Calu3 (cell line): ENCODE results near the gene ADGRD1. TPM values are rescaled to one million over a fixed set of nuclear protein-coding genes. Genes with fewer than 3 reads are reported as not detected.

ENCODE experiments used
- BruUV-seq: library from RNA; stranded (reverse); fragments of 400-500 nt; replicated peaks from 2 replicates; lab custom pipeline; 2021; lab: Mats Ljungman, UMichigan
- CTCF ChIA-PET: fragments of 300-600 bp; sonication (Branson Sonifier 250); formaldehyde crosslinking; loops from one replicate; lab custom pipeline; 2022; ENCODE audit warnings: antibody characterized with exemption; lab: Charles Lee
- DNase-seq: peaks from one replicate; pipeline ENCODE4 v3.0.0; 2022
- H3K27ac Mint-ChIP-seq: one replicate; pipeline ENCODE4 v1.8.0; 2022; ENCODE audit warnings: mixed read lengths; ENCODE audit not compliant: unreplicated experiment
- H3K27me3 Mint-ChIP-seq: one replicate; pipeline ENCODE4 v1.8.0; 2022; ENCODE audit warnings: mixed read lengths; ENCODE audit not compliant: unreplicated experiment
- H3K36me3 Mint-ChIP-seq: one replicate; pipeline ENCODE4 v1.8.0; 2022; ENCODE audit warnings: mild to moderate bottlenecking, moderate library complexity, mixed read lengths; ENCODE audit not compliant: insufficient read depth, unreplicated experiment
- H3K4me1 Mint-ChIP-seq: one replicate; pipeline ENCODE4 v1.8.0; 2022; ENCODE audit warnings: mild to moderate bottlenecking, low read depth, mixed read lengths; ENCODE audit not compliant: unreplicated experiment
- H3K4me3 Mint-ChIP-seq: one replicate; pipeline ENCODE4 v1.8.0; 2022; ENCODE audit warnings: mild to moderate bottlenecking, low read depth, moderate library complexity, mixed read lengths; ENCODE audit not compliant: unreplicated experiment
- H3K9me3 Mint-ChIP-seq: one replicate; pipeline ENCODE4 v1.8.0; 2022; ENCODE audit warnings: low read depth, mixed read lengths; ENCODE audit not compliant: unreplicated experiment
- CTCF ChIP-seq: fragments of 200-600 bp; IDR thresholded peaks from one replicate; pipeline ENCODE4 v1.8.0; 2022; ENCODE audit warnings: antibody characterized with exemption; ENCODE audit not compliant: unreplicated experiment
- intact Hi-C: fragments of 100-400 bp; cut with micrococcal nuclease; formaldehyde crosslinking; loops from one replicate; pipeline ENCODE4 v1.10.0; 2022; ENCODE audit not compliant: unreplicated experiment
- total RNA-seq: library from RNA; stranded (reverse); gene quantifications from 2 replicates; pipeline ENCODE4 v1.2.3, GENCODE V29; 2022

Gene ADGRD1
- total RNA-seq, 1 experiment from 2014 or later: not detected

GRCh38 chr12:131049002-131049401 is 95.3 kb downstream of the ADGRD1 start:
- Mint-ChIP-seq H3K36me3 (no peaks in the 10 kb centered on the region), H3K27me3 (peaks cover 49% of the 10 kb centered on the region), H3K9me3 (peaks cover 5% of the 10 kb centered on the region), H3K27ac (no peak overlapping the region), H3K4me1 (no peaks in the 10 kb centered on the region), H3K4me3 (no peak overlapping the region)
- no TSS peak for BruUV-seq
- TF ChIP-seq CTCF: no peak
- intact Hi-C loops: no loop called here
- CTCF ChIA-PET: no interaction called here
- DNase-seq: no peak

DNA sequence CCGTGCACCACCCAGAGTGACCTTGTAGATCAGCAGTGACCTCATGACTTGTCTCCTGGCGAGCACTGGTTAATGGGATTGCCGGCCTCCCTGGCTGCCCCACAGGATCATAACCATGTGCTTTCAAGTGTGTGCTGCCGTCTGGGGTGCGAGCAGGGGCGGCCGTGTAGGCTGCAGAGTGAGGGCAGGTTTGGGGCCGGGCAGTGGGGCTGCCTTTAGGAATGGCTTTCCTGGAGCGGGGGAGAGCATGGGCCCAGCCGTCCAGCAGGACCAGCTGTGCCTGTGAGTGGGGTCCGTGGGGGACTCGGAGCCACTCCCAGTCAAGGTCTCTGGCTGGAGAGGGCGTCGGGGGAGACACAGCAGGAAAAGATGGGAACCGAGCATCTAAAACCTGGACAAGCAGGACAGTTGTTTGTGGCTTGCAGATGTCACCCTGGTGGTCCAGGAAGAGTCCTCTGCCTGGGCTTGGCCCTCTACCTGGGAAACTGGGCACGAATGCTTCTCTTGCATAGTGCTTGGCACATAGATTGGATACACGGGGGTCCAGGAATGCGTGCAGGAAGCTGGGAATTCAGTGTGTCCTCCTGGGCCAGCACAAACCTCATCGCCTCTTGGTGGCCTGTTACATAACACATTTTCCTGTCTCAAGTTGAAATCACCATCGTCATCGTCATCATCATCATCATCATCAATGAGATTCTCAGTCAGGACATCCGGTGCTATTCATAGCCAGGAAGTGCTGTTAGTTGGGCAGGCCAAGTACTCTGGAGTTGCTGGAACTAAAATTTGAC is 96.0 kb downstream of the ADGRD1 start:
- DNase-seq: no peak
- Mint-ChIP-seq H3K4me3 (no peak overlapping the region), H3K4me1 (no peaks in the 10 kb centered on the region), H3K9me3 (peaks cover 5% of the 10 kb centered on the region), H3K36me3 (no peaks in the 10 kb centered on the region), H3K27me3 (peaks cover 56% of the 10 kb centered on the region), H3K27ac (no peak overlapping the region)
- BruUV-seq: no TSS peak
- CTCF ChIA-PET: no interaction called here
- intact Hi-C loops: no loop called here
- TF ChIP-seq CTCF: no peak

DNA sequence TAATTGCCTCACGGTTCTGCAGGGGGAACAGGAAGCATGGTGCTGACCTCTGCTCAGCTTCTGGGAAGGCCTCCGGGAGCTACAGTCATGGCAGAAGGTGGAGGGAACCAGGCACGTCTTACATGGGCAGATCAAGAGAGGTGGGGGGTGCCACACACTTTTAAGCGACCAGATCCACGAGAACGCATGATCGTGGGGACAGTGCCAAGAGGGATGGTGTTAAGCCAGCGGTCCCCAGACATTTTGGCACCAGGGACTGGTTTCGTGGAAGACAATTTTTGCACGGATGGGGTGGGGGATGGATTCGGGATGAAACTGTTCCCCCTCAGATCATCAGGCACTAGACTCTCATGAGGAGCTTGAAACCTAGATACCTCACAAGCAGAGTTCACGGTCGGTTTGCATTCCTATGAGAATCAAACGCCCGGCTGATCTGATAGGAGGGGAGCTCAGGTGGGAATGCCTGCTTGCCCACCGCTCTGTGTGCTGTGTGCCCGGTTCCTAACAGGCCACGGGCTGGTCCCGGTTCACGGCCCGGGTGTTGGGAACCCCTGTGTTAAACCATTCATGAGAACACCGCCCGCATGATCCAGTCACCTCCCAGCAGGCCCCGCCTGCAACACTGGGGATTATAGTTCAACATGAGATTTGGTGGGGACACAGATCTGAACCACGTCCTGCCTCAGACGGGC is 96.9 kb downstream of the ADGRD1 start:
- Mint-ChIP-seq H3K4me3 (no peak overlapping the region), H3K4me1 (no peaks in the 10 kb centered on the region), H3K27me3 (peaks cover 65% of the 10 kb centered on the region), H3K9me3 (peaks cover 5% of the 10 kb centered on the region), H3K27ac (no peak overlapping the region), H3K36me3 (no peaks in the 10 kb centered on the region)
- CTCF ChIA-PET: no interaction called here
- DNase-seq: no peak
- intact Hi-C loops: no loop called here
- BruUV-seq: no TSS peak
- no peak for TF ChIP-seq CTCF

- BruUV-seq: no TSS peak
- Mint-ChIP-seq H3K4me3 (no peak overlapping the region), H3K4me1 (no peaks in the 10 kb centered on the region), H3K27ac (no peak overlapping the region), H3K36me3 (no peaks in the 10 kb centered on the region), H3K27me3 (peaks cover 70% of the 10 kb centered on the region), H3K9me3 (peaks cover 5% of the 10 kb centered on the region)
- no peak for DNase-seq
- intact Hi-C loops: no loop called here
- no peak for TF ChIP-seq CTCF
- CTCF ChIA-PET: no interaction called here
Measured at GRCh38 chr12:131051155-131051473, 97.4 kb downstream of the ADGRD1 start.
